HG02623 (cell line): ENCODE data around the gene LTBP4.
A peak's percentile ranks its signal among the peaks of the same experiment; 100 is the strongest.

Experiments used
- ATAC-seq: cut with Tn5 transposase; IDR thresholded peaks from one replicate; pipeline ENCODE4 v1.9.1; 2021; ENCODE audit warnings: moderate library complexity; ENCODE audit not compliant: unreplicated experiment

Gene LTBP4

DNA sequence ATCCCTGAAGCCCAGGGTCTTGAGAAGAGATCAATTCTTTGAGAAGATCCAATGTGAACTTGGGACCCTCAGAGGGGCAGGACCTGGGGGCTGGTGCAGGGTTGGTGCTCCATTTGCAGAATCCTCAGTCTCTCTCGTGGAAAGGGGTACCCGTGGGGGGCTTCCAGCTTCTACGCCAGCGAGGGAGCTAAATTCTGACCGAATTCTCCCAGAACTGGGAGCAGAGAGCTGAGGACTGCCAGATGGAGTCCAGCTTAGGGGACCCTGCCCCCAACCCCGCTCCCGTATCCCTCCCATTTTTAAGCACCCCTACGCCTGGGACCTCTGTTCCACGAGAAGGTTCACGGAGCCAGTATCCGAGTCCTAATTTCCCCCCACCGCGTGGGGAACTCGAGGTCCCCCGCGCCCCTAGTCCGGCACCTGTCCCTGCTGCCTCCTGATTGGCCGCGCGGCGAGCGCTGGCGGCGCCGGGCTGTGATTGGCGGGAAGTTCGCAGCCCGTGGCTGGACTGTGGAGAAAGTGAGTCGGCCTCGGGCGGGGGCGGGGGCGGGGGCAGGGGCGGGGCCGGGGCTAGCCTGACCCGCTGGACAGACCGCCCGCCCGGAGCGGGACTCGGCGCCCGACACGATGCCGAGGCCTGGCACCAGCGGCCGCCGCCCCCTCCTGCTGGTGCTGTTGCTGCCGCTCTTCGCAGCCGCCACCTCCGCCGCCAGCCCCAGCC, 4.4 kb upstream of the LTBP4 start:
- no peak for ATAC-seq

DNA sequence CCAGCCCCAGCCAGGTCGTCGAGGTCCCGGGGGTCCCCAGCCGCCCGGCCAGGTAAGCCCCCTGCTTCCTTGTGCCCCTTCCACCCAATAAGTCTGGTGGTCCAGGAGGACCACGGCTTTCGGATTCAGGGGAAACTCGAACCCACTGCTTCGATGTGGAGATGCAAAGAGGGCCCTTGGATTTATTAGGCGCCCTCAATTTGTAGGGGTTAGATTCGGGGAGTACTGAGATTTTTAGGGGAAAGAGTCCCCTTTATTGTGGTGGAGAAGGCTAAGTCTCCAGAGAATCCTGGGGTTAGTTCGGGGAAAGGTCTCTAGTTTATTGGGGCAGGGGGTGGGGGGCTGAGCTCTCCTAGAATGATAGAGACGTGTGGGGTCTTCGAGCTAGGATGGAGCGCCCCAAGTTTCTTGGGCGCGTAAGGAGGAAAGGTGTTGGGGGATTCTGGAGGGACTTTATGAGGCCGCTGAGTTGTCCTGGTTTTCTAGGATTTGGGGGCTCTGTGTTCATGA, 3.8 kb upstream of the LTBP4 start:
- no peak for ATAC-seq

DNA sequence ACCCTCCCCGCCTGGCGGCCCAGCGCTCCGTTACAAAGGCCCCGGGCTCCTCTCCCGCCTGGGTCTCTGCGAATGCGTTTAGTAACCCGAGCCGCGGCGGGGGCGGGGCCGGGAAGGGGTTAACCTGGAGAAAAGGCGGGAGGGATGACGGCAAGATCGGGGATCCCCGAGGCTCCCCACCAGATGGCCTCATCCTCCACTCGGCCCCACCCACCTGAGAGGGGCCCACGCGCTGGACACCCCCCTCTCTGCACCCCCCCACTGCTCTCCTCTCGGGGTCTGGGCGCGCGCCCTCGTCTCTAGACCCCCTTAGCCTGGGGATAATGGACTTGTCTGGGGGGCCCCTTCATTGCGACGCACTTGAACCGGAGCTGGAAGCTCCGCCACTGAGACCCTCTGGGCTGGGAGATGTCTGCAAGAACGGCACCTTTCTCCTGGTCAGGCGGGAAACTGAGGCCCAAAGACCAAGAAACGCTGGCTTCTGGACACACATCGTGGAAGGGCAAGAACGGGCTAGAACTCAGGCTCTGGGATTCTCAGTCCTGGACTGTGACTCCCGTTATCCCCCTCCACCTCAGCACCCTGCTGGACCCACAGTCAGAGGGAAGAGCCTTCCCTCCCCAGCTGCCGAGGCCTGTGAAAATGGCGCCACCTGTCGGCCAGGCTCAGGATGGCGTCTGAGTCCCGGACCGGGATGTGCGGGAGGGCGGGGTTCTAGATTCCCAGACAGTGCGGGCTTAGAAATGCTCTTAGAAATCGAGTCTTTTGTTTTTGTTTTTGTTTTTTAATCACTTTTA, 2.9 kb upstream of the LTBP4 start:
- ATAC-seq = no peak

DNA sequence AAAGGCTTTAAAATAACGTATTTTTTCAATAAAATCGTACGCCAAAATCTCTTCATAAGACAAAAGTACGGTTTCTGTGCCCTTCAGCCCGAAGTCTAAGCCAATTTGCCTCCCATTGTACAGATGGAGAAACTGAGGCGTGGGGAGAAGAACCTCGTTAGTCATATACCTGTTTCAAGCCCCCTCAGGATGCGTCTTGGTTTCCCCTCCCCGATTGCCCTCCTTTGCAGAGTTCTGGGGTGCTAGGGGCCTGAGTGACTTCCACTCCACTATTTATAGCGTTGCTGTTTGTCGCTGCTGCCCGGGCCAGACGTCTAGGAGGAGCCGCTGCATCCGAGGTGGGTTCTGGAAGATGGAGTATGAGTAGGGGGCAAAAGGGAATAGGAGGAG, 2.3 kb upstream of the LTBP4 start:
- ATAC-seq = no peak

DNA sequence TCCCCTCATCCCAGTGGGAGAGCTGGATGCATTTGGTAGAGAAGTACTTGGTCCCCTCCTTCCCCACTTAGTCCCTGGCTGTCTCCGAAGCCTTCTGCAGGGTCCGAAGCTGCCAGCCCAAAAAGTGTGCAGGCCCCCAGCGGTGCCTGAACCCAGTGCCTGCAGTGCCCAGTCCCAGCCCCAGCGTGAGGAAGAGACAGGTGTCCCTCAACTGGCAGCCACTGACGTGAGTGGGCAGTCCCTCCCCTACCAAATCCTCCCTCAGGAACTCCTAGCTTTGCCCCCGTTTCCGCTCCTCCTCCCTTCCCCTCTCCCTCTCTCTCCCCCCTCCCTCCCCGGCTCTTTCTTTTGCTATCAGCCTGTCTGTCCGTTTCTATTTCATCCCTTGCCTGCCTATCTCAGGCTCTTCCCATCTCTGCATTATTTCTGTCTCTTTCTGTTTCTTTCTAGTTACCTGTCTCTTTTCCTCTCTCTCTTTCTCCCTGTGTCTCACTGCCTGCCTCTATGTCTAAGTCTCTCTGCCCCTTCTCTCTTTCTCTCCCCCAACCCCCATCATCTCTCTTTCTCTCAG, 1.8 kb upstream of the LTBP4 start:
- no peak for ATAC-seq

DNA sequence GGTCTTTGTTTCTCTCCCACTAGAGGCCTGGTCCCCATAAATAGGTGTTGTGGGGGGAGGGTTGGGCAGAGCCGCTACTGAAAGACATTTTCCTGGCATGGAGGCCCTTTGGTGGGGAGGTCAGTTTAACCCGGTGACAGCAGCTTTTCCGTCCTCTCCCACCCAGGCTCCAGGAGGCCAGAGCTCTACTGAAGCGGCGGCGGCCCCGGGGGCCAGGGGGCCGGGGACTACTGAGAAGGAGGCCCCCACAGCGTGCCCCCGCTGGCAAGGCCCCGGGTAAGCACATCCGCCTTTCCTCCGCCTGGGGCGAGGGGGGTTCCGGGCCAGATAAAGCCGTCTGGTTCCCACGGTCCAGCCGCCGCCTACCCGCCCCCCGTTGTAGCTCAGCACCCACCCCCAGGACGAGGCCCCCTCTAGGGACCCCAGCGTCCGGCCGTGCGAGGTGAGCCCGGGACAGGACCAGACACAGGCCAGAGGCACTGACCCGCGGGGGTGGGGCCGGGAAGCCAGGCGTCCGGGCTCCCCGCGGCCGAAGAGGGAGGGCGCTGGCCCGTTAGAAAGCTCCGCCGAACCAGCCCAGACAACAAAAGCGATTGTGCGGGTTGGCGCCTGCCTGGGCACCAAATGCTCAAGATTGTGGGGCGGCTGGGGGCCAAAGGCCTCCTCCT, 1.1 kb upstream of the LTBP4 start:
- ATAC-seq = no peak

DNA sequence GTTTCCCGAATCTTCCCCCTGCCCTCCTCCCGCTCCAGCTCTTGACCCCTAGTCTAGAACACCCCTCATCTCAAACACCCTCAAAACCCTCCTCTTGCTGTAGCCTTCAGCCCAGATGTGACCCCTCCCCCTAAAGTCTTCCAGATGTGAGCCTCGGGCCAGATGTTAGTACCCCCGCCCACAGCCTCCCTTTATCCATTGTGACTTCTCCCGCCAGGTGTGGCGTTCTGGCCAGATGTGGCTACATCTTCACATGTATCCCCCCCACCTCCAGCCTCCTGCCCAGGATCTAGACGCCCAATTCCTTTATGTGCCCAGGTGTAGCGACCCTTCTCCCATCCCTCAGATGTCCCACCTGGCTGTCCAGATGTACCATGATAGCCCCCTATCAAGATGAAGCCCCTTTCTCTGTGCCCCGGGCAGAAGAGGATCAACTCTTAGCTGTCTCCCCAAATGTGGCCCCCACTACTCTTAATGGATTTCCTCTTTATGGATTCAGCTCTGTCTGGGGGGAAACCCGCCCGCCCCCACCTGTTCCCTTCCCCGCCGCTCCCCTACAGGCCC, 517 bp upstream of the LTBP4 start:
- ATAC-seq = no peak

DNA sequence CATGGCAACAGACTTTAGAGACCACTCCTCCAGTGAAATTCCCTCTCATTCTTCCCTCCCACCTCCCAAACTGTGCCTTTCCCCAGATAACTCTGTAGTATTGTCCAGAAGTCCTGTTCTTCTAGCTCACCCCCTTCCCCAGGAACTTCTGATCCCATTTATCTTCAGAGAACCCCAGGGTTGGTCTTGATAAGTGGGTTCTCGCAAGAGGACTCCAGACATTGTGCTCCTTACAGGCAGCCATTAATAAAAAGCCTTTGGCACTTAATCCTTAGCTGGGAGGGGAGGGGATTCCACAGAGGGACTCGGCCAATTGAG, 1.9 kb downstream of the LTBP4 start:
- no peak for ATAC-seq

DNA sequence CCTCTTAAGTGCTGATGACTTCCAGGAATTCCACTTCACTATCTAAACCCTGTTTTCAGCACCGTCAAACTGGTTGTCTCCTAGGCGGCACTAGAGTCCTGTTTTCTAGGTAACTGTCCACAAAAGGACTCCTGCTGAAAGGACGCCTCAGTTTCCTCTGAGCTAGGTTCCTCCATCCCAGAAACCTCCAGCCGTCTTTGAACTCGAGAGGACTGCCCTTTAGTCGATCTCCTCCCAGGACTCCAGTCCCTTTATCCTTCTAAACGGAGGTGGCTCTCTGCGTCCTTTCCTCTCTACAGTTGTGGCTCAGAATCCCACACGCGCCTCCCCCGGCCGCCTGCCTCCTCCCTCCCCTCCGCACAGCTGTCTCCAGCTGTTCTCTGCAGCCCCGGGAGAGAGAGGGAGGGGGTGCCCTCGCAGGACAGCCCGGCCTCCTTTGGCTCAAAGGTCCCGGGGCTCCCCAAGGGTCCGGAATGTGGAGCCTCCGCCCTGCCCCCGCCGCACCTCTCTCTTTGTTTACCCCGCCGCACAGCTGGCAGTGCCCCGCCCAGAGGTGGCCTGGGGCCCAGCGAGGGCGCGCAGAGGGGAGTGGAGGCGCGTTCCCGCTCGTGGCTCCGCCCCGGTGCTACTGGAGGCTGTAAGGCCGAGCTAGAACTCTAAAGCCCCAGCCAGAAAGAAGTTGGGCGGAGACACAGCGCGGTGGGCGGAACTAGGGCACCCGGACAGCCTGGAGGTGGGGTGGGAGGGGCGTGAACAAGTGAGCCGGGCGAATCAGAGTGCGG, 2.4 kb downstream of the LTBP4 start:
- peak; percentile 66 for ATAC-seq

DNA sequence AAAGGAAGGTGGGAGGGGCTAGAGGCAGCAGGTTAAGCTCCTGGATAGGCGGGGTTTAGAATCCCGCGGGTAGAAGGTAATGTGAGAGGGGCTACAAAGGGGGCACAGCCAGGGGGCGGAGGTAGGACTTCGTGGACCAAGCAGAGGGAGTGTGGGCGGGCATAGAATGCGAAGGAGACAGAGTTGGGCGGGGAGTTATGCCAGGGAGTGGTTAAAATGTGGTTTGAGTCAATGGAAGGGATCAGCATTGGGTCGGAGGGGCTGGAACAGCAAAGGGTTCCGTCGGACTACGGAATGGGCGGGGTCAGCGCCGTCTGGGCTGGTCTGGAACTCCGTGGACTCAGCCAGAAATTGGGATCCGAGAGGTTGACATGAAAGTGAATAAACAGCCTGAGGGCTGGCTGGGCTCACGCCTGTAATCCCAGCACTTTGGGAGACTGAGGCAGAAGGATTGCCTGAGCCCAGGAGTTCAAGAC, 3.0 kb downstream of the LTBP4 start:
- no peak for ATAC-seq

DNA sequence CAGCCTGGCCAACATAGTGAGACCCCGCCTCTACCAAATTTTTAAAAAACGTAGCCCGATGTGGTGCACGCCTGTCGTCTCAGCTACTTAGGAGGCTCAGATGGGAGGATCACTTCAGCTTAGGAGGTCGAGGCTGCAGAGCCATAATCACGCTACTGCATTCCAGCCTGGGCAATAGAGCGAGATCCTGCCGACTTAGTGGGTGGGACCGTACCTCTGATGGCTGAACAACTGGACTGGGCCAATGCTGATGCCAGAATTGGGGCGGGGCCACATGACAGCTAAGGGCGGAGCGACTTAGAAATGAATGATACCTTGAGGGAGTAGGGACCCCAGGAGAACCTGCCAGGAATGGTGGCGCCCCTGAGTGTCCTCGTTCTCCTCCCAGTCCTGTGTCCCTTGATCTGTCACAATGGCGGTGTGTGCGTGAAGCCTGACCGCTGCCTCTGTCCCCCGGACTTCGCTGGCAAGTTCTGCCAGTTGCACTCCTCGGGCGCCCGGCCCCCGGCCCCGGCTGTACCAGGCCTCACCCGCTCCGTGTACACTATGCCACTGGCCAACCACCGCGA, 3.6 kb downstream of the LTBP4 start:
- no peak for ATAC-seq

DNA sequence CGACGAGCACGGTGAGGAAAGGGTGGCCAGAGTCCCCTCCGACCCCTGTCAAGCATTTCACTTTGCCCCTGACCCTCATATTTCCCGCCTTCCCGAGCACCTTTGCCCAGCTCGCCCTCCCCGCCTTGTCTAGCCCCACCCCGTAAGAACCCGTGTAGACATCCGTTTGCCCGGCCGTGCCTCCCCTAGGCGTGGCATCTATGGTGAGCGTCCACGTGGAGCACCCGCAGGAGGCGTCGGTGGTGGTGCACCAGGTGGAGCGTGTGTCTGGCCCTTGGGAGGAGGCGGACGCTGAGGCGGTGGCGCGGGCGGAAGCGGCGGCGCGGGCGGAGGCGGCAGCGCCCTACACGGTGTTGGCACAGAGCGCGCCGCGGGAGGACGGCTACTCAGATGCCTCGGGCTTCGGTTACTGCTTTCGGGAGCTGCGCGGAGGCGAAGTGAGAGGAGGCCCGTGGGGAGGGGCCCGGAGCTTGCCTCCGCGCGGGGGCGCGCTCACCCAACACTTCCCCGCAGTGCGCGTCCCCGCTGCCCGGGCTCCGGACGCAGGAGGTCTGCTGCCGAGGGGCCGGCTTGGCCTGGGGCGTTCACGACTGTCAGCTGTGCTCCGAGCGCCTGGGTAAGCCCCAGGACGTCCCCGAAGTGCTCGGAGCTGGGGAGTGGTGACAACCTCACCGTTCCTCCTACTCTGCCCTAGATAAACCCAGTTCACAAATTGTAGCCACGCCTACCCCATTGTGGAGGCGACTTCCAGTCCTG, 4.2 kb downstream of the LTBP4 start:
- no peak for ATAC-seq

DNA sequence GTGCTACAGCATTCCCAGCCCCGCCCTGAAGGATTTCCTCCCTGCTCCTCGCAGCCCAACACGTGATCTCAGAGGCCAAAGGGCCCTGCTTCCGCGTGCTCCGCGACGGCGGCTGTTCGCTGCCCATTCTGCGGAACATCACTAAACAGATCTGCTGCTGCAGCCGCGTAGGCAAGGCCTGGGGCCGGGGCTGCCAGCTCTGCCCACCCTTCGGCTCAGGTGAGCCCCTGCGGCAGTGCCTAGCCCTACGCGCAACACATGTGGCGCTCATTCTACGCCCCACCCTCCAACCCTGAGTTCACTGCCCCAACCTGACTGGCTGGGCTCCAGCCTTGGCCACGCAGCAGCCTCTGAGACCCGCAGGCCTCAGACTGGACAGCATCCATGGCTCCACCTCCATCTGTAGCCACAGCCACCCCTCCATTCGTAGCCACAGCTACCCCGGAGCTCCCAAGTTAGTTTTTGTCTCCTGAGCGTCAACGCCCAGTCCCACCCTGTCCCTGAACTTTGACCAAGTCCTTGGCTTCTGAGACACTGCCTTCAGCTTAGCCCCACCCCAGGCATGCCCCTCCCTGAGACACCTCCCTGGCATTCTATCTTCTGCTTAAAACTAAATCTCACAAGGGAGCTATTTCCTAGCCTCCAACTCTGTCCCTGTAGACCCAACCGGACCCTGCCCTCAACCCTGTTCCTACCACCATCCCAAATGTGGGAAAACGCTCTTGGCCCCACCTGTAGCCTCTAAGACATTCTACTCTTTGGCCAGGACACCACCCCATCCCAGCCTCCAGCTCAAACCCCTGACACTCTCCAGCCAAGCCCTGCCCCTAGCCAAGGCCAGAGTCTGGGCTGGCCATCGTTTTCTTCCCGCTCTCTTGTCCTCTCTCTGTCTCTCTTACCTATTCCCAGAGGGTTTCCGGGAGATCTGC, 6.4 kb downstream of the LTBP4 start:
- ATAC-seq = no peak

DNA sequence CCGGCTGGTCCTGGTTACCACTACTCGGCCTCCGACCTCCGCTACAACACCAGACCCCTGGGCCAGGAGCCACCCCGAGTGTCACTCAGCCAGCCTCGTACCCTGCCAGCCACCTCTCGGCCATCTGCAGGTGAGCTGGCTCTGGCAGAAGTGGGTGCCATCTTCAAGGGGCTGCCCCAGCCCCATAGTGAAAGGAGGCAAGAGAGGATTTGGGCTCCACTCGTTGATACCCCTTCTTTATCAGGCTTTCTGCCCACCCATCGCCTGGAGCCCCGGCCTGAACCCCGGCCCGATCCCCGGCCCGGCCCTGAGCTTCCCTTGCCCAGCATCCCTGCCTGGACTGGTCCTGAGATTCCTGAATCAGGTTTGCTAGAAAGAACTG, 7.1 kb downstream of the LTBP4 start:
- ATAC-seq = no peak

DNA sequence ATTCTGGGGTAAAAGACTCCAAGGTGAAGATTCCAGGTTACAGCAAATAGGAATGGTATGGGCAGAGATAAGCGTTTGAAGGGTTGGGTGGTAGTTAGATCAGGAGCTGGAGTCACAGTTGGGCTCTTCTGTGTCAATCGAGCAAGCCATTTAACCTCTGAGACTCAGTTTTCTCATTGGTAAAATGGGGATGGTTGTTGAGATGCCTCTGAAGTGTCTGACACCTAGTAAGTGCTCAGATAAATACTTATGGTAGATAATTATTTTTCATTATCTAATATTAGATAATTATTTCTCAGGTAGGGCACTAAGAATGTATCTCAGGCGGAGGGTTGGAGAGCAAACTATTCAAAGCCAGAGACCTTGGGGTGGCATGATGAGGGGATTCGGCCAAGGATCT, 7.8 kb downstream of the LTBP4 start:
- ATAC-seq = no peak

DNA sequence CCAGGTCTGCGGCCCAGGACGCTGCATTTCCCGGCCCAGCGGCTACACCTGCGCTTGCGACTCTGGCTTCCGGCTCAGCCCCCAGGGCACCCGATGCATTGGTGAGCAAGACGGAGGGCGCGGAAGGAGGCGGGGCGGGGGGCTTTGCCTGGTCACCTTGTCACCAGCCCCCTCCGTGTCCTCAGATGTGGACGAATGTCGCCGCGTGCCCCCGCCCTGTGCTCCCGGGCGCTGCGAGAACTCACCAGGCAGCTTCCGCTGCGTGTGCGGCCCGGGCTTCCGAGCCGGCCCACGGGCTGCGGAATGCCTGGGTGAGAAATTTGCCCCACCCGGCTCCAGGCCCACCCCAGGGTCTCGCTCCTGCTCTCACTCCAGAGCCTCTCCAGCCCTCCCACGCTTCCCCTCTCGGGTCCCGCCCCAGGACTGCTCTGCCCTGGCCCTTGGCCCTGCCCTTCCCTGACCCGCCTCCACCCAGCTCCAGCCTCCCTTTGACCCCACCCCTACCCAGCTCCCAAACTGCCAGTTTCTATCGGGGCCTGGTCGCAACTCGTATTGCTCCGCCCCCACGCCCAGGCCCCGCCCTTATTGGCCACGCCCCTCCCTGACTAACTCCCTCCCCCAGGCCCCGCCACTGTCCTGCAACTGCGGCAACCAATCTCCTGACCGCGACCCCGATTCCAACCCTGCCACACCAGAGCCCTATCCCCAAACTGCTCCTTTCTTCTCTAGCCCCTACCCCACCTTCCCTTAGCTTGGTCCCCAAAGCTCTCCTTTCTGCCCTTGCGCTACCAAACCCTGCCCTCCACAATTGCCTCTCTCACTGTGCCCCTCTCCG, 8.6 kb downstream of the LTBP4 start:
- ATAC-seq = peak; percentile 35

DNA sequence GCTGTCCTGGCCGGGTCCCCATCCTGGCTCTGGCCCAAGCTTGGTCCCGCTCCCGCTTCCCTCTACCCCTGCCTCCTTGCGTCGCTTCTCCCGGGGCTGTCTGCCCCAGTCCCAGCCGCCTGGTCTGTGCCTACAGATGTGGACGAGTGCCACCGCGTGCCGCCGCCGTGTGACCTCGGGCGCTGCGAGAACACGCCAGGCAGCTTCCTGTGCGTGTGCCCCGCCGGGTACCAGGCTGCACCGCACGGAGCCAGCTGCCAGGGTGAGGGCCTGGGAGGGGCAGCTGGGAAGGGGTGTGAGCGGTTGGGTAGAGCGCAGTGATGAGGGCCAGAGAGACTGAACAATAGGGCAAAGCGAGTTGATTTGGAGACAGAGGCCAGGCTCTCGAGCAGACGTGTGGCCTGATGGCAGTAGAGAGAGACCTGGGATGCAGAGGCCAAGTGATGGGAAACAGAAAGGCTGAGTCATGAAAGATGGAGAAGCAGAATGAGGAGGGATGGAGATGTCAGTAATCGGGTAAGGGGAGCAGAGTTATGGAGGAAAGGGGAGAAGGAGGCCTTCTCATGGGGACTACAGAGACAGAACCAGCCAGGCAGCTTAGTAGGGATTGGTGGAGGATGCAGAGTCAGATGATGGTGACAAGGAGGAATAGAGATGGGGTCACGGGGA, 9.4 kb downstream of the LTBP4 start:
- ATAC-seq = no peak
